WTC11 (cell line): Measurements from ENCODE around the gene POU4F1. TPM values are rescaled to one million over a fixed set of nuclear protein-coding genes. Genes with fewer than 3 reads are reported as not detected.
A peak's percentile ranks its signal among the peaks of the same experiment; 100 is the strongest.

Experiments used
- ATAC-seq: fragments of 200-7000 bp; cut with Tn5 transposase; 2 replicates; pipeline ENCODE4 v1.10.0; 2021; ENCODE audit warnings: mild to moderate bottlenecking, moderate library complexity
- CTCF ChIA-PET: fragments of 300-600 bp; sonication (Branson Sonifier 250); formaldehyde crosslinking; loops from one replicate; lab custom pipeline; 2021; ENCODE audit warnings: antibody characterized with exemption; lab: Charles Lee
- POLR2A ChIA-PET: fragments of 350-600 bp; sonication (Branson Sonifier 250); formaldehyde crosslinking; loops from one replicate; lab custom pipeline; 2021; ENCODE audit warnings: antibody characterized with exemption; lab: Charles Lee
- DNase-seq: peaks from one replicate; pipeline ENCODE4 v3.0.0; 2021; ENCODE audit warnings: low spot score
- H3K27ac Mint-ChIP-seq: 2 replicates; pipeline ENCODE4 v1.8.0; 2021; ENCODE audit warnings: mixed read lengths
- H3K27me3 Mint-ChIP-seq: 2 replicates; pipeline ENCODE4 v1.8.0; 2021; ENCODE audit warnings: low read depth, mild to moderate bottlenecking, moderate library complexity, mixed read lengths
- H3K36me3 Mint-ChIP-seq: 2 replicates; pipeline ENCODE4 v1.8.0; 2021; ENCODE audit warnings: mixed read lengths
- H3K4me1 Mint-ChIP-seq: 2 replicates; pipeline ENCODE4 v1.8.0; 2022; ENCODE audit warnings: mixed read lengths
- H3K4me3 Mint-ChIP-seq: 2 replicates; pipeline ENCODE4 v1.8.0; 2021; ENCODE audit warnings: mild to moderate bottlenecking, moderate library complexity, mixed read lengths
- H3K9me3 Mint-ChIP-seq: 2 replicates; pipeline ENCODE4 v1.8.0; 2021; ENCODE audit warnings: mixed read lengths
- CREM ChIP-seq: sonication (generic); formaldehyde crosslinking; IDR thresholded peaks from 2 replicates; pipeline ENCODE4 v1.8.1; 2022; ENCODE audit warnings: mild to moderate bottlenecking, missing genetic modification reagents, moderate library complexity
- ELF4 ChIP-seq: sonication (generic); formaldehyde crosslinking; IDR thresholded peaks from 2 replicates; pipeline ENCODE4 v1.8.1; 2022; ENCODE audit warnings: low read depth, mild to moderate bottlenecking, moderate library complexity, missing genetic modification reagents
- EMX1 ChIP-seq: fragments of 250-450 bp; sonication (Bioruptor Pico); IDR thresholded peaks from 2 replicates; pipeline ENCODE4 v1.8.0; 2021; ENCODE audit warnings: mild to moderate bottlenecking
- FOXP1 ChIP-seq: sonication (generic); formaldehyde crosslinking; IDR thresholded peaks from 2 replicates; pipeline ENCODE4 v1.8.0; 2022; ENCODE audit warnings: missing genetic modification reagents, mild to moderate bottlenecking, moderate library complexity, borderline replicate concordance
- GRHL2 ChIP-seq: fragments of 250-450 bp; sonication (Bioruptor Pico); IDR thresholded peaks from 2 replicates; pipeline ENCODE4 v1.8.0; 2022; ENCODE audit warnings: mild to moderate bottlenecking, moderate library complexity; ENCODE audit not compliant: insufficient replicate concordance, severe bottlenecking
- GTF2I ChIP-seq: fragments of 250-450 bp; sonication (Bioruptor Pico); conservative IDR thresholded peaks from 2 replicates; pipeline ENCODE4 v1.4.0; 2021; ENCODE audit warnings: mild to moderate bottlenecking
- HMGA2 ChIP-seq: fragments of 250-450 bp; sonication (Bioruptor Pico); IDR thresholded peaks from 2 replicates; pipeline ENCODE4 v1.4.0; 2021; ENCODE audit warnings: mild to moderate bottlenecking, moderate library complexity
- IRF2 ChIP-seq: sonication (generic); formaldehyde crosslinking; IDR thresholded peaks from 2 replicates; pipeline ENCODE4 v1.8.0; 2022; ENCODE audit warnings: low read depth, missing genetic modification reagents, borderline replicate concordance
- NFATC4 ChIP-seq: fragments of 250-450 bp; sonication (Bioruptor Pico); IDR thresholded peaks from 2 replicates; pipeline ENCODE4 v1.9.0; 2021; ENCODE audit warnings: mild to moderate bottlenecking
- NR1H2 ChIP-seq: sonication (generic); formaldehyde crosslinking; IDR thresholded peaks from 2 replicates; pipeline ENCODE4 v1.9.0; 2021; ENCODE audit warnings: mild to moderate bottlenecking, moderate library complexity, missing genetic modification reagents
- NR2C2 ChIP-seq: sonication (generic); formaldehyde crosslinking; IDR thresholded peaks from 2 replicates; pipeline ENCODE4 v1.8.0; 2022; ENCODE audit warnings: mild to moderate bottlenecking, missing genetic modification reagents
- RELA ChIP-seq: sonication (generic); formaldehyde crosslinking; IDR thresholded peaks from 2 replicates; pipeline ENCODE4 v1.8.1; 2022; ENCODE audit warnings: missing genetic modification reagents, mild to moderate bottlenecking, borderline replicate concordance
- STAT6 ChIP-seq: sonication (generic); formaldehyde crosslinking; conservative IDR thresholded peaks from 2 replicates; pipeline ENCODE4 v1.8.1; 2023; ENCODE audit warnings: mild to moderate bottlenecking, low read depth, missing genetic modification reagents, moderate library complexity
- TEAD4 ChIP-seq: sonication (generic); formaldehyde crosslinking; IDR thresholded peaks from 2 replicates; pipeline ENCODE4 v1.8.0; 2022; ENCODE audit warnings: mild to moderate bottlenecking, missing genetic modification reagents
- USF1 ChIP-seq: sonication (generic); formaldehyde crosslinking; IDR thresholded peaks from 2 replicates; pipeline ENCODE4 v1.8.0; 2022; ENCODE audit warnings: mild to moderate bottlenecking, missing genetic modification reagents
- ZNF121 ChIP-seq: sonication (generic); formaldehyde crosslinking; IDR thresholded peaks from 2 replicates; pipeline ENCODE4 v1.8.0; 2023; ENCODE audit warnings: missing genetic modification reagents
- ZNF219 ChIP-seq: sonication (generic); formaldehyde crosslinking; IDR thresholded peaks from 2 replicates; pipeline ENCODE4 v1.8.0; 2023; ENCODE audit warnings: missing genetic modification reagents, mild to moderate bottlenecking, borderline replicate concordance
- ZNF281 ChIP-seq: sonication (generic); formaldehyde crosslinking; IDR thresholded peaks from 2 replicates; pipeline ENCODE4 v1.8.0; 2023; ENCODE audit warnings: mild to moderate bottlenecking, missing genetic modification reagents
- ZSCAN18 ChIP-seq: fragments of 250-450 bp; sonication (Bioruptor Pico); IDR thresholded peaks from 2 replicates; pipeline ENCODE4 v2.1.2; 2022; ENCODE audit warnings: mild to moderate bottlenecking, moderate library complexity
- total RNA-seq: library from RNA; stranded (reverse); gene quantifications from 3 replicates; pipeline ENCODE4 v1.2.3, GENCODE V29; 2021

POU4F1 gene
- total RNA-seq, 1 experiment from 2014 or later, result 0.26 TPM

GRCh38 chr13:78601124-78601873, 2.1 kb downstream of the POU4F1 start:
- peaks cover 56% of the 10 kb centered on the region for H3K4me1 Mint-ChIP-seq
- POLR2A ChIA-PET, result no interaction called here

GRCh38 chr13:78600280-78600883, 3.0 kb downstream of the POU4F1 start:
- TF ChIP-seq ZNF281 (CRISPR knock-in tag) (no peak), USF1 (no peak), NR1H2 (CRISPR knock-in tag) (no peak), RELA (CRISPR knock-in tag) (no peak), ZNF121 (CRISPR knock-in tag) (no peak), ZNF219 (CRISPR knock-in tag) (no peak), ZSCAN18 (CRISPR knock-in tag) (no peak), HMGA2 (no peak), CREM (CRISPR knock-in tag) (no peak), ELF4 (CRISPR knock-in tag) (no peak), IRF2 (no peak), EMX1 (no peak)
- Mint-ChIP-seq H3K9me3 (no peaks in the 10 kb centered on the region), H3K4me1 (peaks cover 52% of the 10 kb centered on the region), H3K27ac (no peak overlapping the region), H3K36me3 (no peaks in the 10 kb centered on the region), H3K4me3 (peak overlapping the region; percentile 67), H3K27me3 (peaks cover 97% of the 10 kb centered on the region)
- no peak for DNase-seq
- POLR2A ChIA-PET, result no interaction called here
- CTCF ChIA-PET, result interaction anchor here (1.8 kb wide), 1 partner anchor 14 kb away, joined by 8 read pairs; no protein-coding TSS in a partner anchor
- no peak for ATAC-seq

More at GRCh38 chr13:78601124-78601873, 2.1 kb downstream of the POU4F1 start:
- CTCF ChIA-PET, result interaction anchor here (1.8 kb wide), 1 partner anchor 15 kb away, joined by 8 read pairs; no protein-coding TSS in a partner anchor
- H3K27me3 Mint-ChIP-seq, result peaks cover 97% of the 10 kb centered on the region
- peak; percentile 6 for ATAC-seq
- H3K4me3 Mint-ChIP-seq, result peak overlapping the region; percentile 67
- no peaks in the 10 kb centered on the region for H3K9me3 Mint-ChIP-seq
- no peak overlapping the region for H3K27ac Mint-ChIP-seq
- no peak for TF ChIP-seq STAT6 (CRISPR knock-in tag)
- TF ChIP-seq TEAD4 (CRISPR knock-in tag), result no peak
- no peak for TF ChIP-seq NFATC4 (CRISPR knock-in tag)
- TF ChIP-seq GTF2I (CRISPR knock-in tag), result no peak
- no peak for TF ChIP-seq GRHL2 (CRISPR knock-in tag)
- TF ChIP-seq NR2C2 (CRISPR knock-in tag), result 0 out of 2 replicates have a peak, but pooled peaks have one; percentile 27
- TF ChIP-seq FOXP1 (CRISPR knock-in tag), result peak; percentile 44; the same call in 1 of the 2 replicates
- peak; percentile 54 for DNase-seq
- H3K36me3 Mint-ChIP-seq, result no peaks in the 10 kb centered on the region
